Measurements from ENCODE around the gene GAN.

The GAN gene

DNA sequence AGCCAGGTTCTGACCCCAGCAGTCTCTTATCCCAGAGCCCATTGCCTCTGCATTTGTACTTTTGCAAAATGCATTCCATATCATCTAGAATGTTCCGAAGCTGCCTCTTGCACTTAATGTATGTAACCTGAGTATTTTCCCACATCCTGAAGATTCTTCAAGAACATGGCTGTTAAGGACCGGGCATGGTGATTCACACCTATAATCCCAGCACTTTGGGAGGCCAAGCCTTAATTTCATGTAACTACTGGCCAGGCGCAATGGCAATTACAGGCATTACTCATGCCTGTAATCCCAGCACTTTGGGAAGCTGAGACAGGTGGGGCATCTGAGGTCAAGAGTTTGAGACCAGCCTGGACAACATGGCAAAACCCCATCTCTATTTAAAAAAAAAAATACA lies 31.7 kb upstream of the GAN start:
- TF ChIP-seq YY1 (IDR thresholded peaks at IDR 0.05; ENCODE audit: low read depth) (no peak), EP300 (IDR thresholded peaks at IDR 0.05; ENCODE audit: borderline replicate concordance) (no peak)
- TF ChIP-seq, protein P1, sequence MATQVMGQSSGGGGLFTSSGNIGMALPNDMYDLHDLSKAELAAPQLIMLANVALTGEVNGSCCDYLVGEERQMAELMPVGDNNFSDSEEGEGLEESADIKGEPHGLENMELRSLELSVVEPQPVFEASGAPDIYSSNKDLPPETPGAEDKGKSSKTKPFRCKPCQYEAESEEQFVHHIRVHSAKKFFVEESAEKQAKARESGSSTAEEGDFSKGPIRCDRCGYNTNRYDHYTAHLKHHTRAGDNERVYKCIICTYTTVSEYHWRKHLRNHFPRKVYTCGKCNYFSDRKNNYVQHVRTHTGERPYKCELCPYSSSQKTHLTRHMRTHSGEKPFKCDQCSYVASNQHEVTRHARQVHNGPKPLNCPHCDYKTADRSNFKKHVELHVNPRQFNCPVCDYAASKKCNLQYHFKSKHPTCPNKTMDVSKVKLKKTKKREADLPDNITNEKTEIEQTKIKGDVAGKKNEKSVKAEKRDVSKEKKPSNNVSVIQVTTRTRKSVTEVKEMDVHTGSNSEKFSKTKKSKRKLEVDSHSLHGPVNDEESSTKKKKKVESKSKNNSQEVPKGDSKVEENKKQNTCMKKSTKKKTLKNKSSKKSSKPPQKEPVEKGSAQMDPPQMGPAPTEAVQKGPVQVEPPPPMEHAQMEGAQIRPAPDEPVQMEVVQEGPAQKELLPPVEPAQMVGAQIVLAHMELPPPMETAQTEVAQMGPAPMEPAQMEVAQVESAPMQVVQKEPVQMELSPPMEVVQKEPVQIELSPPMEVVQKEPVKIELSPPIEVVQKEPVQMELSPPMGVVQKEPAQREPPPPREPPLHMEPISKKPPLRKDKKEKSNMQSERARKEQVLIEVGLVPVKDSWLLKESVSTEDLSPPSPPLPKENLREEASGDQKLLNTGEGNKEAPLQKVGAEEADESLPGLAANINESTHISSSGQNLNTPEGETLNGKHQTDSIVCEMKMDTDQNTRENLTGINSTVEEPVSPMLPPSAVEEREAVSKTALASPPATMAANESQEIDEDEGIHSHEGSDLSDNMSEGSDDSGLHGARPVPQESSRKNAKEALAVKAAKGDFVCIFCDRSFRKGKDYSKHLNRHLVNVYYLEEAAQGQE (IDR thresholded peaks at IDR 0.05; ENCODE audit: low read depth), result no peak

DNA sequence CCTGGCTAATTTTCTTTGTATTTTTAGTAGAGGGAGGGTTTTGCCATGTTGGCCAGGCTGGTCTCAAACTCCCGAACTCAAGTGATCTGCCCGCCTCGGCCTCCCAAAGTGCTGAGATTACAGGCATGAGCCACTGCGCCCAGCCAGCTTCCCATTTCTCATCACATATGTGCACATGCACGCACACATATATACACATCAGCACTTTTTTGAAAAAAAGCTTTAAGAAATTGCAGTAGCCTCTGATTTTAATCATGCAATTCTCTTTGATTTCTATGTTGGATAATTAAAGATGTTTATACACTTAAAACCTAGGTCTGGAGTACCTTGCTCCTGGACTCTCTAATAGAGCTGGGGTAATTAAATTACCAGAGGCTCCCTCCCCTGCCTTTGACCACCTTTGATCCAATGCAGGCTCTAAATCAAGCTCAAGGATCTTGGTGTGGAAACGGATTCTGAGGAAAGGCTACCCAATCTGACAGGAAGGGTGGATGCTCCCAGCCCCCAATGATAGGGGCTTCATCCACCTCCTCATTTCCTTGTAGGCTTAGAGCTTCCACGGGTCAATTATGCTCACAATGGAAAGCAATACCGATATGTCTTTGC lies 29.7 kb upstream of the GAN start:
- TF ChIP-seq CREB1 (IDR thresholded peaks at IDR 0.05; ENCODE audit: low read depth) (no peak), TEAD4 (IDR thresholded peaks at IDR 0.05) (no peak)

DNA sequence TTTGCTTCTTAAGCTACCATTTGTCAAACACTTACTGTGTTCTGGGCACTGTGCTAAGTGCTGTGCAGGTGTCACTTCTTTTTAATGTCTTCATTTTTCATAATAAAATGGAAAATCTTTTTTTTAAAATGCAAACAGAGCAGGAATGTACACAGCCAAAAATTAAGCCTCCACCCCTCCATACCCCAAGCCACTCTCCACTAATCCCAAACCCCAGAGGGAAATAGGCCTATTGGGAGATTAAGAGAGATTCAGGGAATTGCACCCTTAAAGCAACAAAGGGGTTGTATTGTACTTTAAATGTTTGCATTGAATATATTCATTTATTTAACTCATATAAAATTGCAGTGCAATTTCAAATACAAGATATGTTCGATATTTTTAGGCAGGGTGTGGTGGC lies 28.6 kb upstream of the GAN start:
- TF ChIP-seq, protein P2, sequence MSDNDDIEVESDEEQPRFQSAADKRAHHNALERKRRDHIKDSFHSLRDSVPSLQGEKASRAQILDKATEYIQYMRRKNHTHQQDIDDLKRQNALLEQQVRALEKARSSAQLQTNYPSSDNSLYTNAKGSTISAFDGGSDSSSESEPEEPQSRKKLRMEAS (IDR thresholded peaks at IDR 0.05), result no peak

DNA sequence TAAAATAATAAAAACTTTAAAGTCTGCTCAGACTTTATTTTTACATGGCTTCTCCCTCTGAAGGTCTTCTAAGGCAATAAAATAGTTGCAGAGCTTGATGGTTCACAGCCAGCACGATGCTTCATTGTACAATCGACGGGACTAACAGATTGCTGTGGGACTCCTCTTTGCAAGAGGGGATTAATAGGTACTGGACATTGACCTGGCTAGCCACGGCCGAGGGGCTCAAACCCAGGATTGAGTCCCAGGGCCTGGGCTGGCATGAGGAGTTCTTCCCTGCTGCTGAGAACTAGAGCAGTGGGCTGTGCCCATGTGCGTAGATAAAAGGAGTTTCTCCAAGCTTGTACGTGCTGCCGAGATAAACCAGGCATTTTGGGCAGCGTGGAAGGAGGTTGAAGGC lies 23.6 kb upstream of the GAN start:
- TF ChIP-seq TEAD4 (IDR thresholded peaks at IDR 0.05), result no peak
- TF ChIP-seq EP300 (IDR thresholded peaks at IDR 0.05; ENCODE audit: borderline replicate concordance), result no peak
- TF ChIP-seq EGR1 (IDR thresholded peaks at IDR 0.05), result no peak
- TF ChIP-seq, protein P3, sequence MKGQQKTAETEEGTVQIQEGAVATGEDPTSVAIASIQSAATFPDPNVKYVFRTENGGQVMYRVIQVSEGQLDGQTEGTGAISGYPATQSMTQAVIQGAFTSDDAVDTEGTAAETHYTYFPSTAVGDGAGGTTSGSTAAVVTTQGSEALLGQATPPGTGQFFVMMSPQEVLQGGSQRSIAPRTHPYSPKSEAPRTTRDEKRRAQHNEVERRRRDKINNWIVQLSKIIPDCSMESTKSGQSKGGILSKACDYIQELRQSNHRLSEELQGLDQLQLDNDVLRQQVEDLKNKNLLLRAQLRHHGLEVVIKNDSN (IDR thresholded peaks at IDR 0.05), result no peak
- no peak for TF ChIP-seq CREB1 (IDR thresholded peaks at IDR 0.05; ENCODE audit: low read depth)
- no peak for TF ChIP-seq RAD21 (IDR thresholded peaks at IDR 0.05; ENCODE audit: low read depth)
- no peak for TF ChIP-seq TAF1 (IDR thresholded peaks at IDR 0.05; ENCODE audit: low read depth)
- TF ChIP-seq, protein P2 (IDR thresholded peaks at IDR 0.05), result no peak
- no peak for TF ChIP-seq NFIC (IDR thresholded peaks at IDR 0.05)
- no peak for TF ChIP-seq ZBTB7A (IDR thresholded peaks at IDR 0.05; ENCODE audit: low read depth)
- no peak for TF ChIP-seq FOXM1 (IDR thresholded peaks at IDR 0.05; ENCODE audit: borderline replicate concordance, low read depth)
- TF ChIP-seq YY1 (IDR thresholded peaks at IDR 0.05; ENCODE audit: low read depth), result no peak
- TF ChIP-seq, protein P1 (IDR thresholded peaks at IDR 0.05; ENCODE audit: low read depth), result no peak
- no peak for TF ChIP-seq TCF12 (IDR thresholded peaks at IDR 0.05; ENCODE audit: low read depth)
- no peak for TF ChIP-seq CEBPB (IDR thresholded peaks at IDR 0.05)

DNA sequence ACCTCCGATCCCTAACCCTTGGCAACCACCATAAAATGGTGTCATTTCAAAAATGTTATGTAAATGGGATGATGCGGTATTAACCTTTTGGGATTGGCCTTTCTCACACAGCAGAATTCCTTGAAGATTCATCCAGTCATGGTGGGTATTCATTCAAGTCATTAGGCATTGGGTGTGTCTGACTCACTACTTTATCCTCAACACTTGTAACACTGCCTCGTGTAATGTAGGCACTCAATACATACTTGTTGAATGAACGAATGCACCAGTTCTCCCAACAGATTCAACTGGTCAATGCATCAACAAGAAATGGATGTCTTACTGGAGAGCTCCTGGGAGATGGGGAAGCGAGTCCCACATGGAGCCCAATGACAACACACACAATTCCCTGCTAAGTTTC lies 21.8 kb upstream of the GAN start:
- TF ChIP-seq RAD21 (IDR thresholded peaks at IDR 0.05; ENCODE audit: low read depth) (no peak), NFIC (IDR thresholded peaks at IDR 0.05) (no peak), EP300 (IDR thresholded peaks at IDR 0.05; ENCODE audit: borderline replicate concordance) (no peak), CEBPB (IDR thresholded peaks at IDR 0.05) (no peak), TAF1 (IDR thresholded peaks at IDR 0.05; ENCODE audit: low read depth) (no peak), CREB1 (IDR thresholded peaks at IDR 0.05; ENCODE audit: low read depth) (no peak), TCF12 (IDR thresholded peaks at IDR 0.05; ENCODE audit: low read depth) (no peak), EGR1 (IDR thresholded peaks at IDR 0.05) (no peak), YY1 (IDR thresholded peaks at IDR 0.05; ENCODE audit: low read depth) (no peak), ZBTB7A (IDR thresholded peaks at IDR 0.05; ENCODE audit: low read depth) (no peak), TEAD4 (IDR thresholded peaks at IDR 0.05) (no peak), FOXM1 (IDR thresholded peaks at IDR 0.05; ENCODE audit: borderline replicate concordance, low read depth) (no peak)
- TF ChIP-seq, protein P2 (IDR thresholded peaks at IDR 0.05), result no peak
- TF ChIP-seq, protein P1 (IDR thresholded peaks at IDR 0.05; ENCODE audit: low read depth), result no peak
- TF ChIP-seq, protein P3 (IDR thresholded peaks at IDR 0.05), result no peak
